ENCODE data around the gene ASIC4.

DNA sequence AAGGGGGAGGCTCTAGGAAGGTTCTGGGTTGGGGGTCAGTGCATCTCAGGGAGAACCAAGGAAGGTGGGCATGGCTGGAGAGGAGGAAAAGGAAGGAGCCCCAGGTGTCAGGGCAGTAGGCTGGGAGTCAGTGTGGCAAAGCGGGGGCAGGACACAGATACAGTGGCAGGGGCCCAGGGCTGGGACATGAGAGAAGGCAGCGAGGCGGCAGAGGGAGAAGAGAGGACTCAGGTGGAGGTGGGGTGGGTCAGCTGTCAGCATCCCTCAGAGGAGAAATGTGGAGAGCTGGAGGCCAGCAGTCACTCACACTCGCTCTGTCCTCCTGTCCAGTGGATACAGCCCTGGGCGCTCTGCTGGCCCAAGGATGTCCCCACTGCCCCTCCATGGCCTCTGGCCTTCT is 21.2 kb upstream of the ASIC4 start:
- TF ChIP-seq, protein P1, sequence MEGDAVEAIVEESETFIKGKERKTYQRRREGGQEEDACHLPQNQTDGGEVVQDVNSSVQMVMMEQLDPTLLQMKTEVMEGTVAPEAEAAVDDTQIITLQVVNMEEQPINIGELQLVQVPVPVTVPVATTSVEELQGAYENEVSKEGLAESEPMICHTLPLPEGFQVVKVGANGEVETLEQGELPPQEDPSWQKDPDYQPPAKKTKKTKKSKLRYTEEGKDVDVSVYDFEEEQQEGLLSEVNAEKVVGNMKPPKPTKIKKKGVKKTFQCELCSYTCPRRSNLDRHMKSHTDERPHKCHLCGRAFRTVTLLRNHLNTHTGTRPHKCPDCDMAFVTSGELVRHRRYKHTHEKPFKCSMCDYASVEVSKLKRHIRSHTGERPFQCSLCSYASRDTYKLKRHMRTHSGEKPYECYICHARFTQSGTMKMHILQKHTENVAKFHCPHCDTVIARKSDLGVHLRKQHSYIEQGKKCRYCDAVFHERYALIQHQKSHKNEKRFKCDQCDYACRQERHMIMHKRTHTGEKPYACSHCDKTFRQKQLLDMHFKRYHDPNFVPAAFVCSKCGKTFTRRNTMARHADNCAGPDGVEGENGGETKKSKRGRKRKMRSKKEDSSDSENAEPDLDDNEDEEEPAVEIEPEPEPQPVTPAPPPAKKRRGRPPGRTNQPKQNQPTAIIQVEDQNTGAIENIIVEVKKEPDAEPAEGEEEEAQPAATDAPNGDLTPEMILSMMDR (IDR thresholded peaks at IDR 0.05), result no peak
- no peak for TF ChIP-seq EZH2 (IDR thresholded peaks at IDR 0.05)

Data from neural progenitor cell (in vitro differentiated cells).